GM12801 (cell line): ENCODE data around the gene CNTNAP2.

Experiments
- CTCF ChIP-seq: IDR thresholded peaks from one replicate; pipeline ENCODE4 v1.5.1; 2011; ENCODE audit warnings: control low read depth; ENCODE audit not compliant: insufficient read length; ENCODE audit errors: extremely low read depth

Gene CNTNAP2

DNA sequence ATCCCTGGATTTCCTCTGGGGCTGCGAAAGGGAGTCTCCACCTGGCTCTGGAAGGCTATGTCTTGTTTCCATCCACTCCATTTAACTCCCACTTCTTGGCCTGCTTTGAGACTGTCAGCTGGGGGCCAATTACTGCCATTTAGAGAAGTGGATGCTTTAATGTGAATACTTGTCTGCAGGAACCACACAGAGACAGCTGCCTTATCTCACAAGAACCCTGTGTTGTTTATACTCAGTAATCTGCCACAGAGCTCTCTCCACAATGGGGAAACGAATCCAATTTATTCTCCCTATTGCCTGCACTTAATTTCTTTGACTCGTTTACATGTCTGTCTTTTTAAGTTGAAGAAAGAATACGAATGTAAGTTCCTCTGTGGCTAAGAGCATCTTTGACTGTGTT is 1687.0 kb downstream of the CNTNAP2 start:
- no peak for TF ChIP-seq CTCF

GRCh38 chr7:147804032-147804431 is 1687.4 kb downstream of the CNTNAP2 start:
- no peak for TF ChIP-seq CTCF

DNA sequence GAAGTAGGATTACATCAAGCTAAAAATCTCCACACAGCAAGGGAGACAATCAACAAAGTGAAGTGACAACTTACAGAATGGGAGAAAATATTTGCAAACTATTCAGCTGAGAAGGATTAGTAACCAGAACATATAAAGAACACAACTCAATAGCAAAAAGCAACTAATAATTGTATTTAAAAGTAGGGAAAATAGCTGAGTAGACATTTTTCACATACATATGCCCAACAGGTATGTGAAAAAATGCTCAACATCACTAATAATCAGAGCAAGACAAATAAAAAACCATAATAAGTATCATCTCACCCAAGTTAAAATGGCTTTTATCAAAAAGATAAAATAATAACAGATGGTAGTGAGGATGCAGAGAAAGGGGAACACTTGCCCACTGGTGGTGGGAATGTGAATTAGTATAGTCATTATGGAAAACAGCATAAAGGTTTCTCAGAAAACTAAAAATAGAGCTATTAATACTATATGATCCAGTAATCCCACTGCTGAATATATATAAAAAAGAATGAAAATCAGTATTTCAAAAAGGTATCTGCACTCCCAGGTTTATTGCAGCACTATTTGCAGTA is 1689.5 kb downstream of the CNTNAP2 start:
- no peak for TF ChIP-seq CTCF

- TF ChIP-seq CTCF, result no peak
Measured at GRCh38 chr7:147809786-147810185, 1693.2 kb downstream of the CNTNAP2 start.

DNA sequence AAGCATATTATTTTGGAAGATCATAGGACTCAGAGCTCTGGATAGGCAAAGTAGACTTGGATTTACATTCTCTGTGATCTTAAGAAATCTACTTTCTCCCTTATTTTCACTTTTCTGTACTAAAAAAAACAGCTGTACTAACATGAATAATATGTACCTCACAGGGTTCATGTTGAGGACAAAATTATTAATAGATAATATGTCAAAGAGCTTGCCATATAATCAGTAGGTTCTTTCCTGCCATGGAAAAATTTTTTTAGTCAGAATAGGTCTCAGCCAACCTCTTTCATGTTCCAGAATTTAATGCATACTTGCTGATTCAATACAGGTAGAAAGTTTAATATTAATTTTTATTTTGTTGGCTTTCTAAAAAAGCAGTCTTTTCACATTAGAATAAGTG is 1693.7 kb downstream of the CNTNAP2 start:
- no peak for TF ChIP-seq CTCF

- no peak for TF ChIP-seq CTCF
Measured at GRCh38 chr7:147811923-147812322, 1695.3 kb downstream of the CNTNAP2 start.

DNA sequence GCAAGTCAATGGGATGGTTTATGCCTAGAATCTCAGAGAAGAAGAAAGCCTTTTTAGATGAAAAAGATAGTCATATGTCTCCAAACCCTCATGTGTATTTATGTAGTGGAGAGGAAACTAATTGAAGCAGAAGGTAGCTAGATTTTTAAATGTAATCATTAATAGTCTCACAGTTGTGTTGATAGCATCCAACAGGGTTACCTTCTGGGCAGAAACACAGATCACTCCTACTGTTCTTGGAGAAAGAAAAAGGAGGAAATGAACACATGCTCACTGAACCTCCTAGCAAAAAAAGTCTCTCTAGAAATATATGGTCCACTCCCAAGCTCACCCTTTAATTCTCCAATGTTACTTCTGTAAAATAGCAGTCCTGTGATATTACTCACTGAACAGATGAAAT is 1696.7 kb downstream of the CNTNAP2 start:
- TF ChIP-seq CTCF, result no peak
